HEK293 (cell line): ENCODE results near the gene HID1.

ENCODE experiments used
- BCL11A ChIP-seq: fragments of 450-650 bp; formaldehyde crosslinking; IDR thresholded peaks from 2 replicates; pipeline ENCODE4 v1.5.1; 2016; ENCODE audit warnings: low read depth, missing biosample characterization, missing genetic modification characterization
- GLI4 ChIP-seq: fragments of 450-650 bp; formaldehyde crosslinking; IDR thresholded peaks from 2 replicates; pipeline ENCODE4 v1.5.1; 2016; ENCODE audit warnings: missing biosample characterization, missing genetic modification characterization
- KLF16 ChIP-seq: fragments of 450-650 bp; formaldehyde crosslinking; IDR thresholded peaks from 2 replicates; pipeline ENCODE4 v1.5.1; 2017; ENCODE audit warnings: missing biosample characterization, missing genetic modification characterization
- KLF9 ChIP-seq: fragments of 450-650 bp; formaldehyde crosslinking; IDR thresholded peaks from 2 replicates; pipeline ENCODE4 v1.5.1; 2016; ENCODE audit warnings: missing biosample characterization, missing genetic modification characterization, low read depth
- REPIN1 ChIP-seq: fragments of 450-650 bp; formaldehyde crosslinking; IDR thresholded peaks from 2 replicates; pipeline ENCODE4 v1.5.1; 2017; ENCODE audit warnings: missing biosample characterization, missing genetic modification characterization, low read depth
- ZNF121 ChIP-seq: fragments of 450-650 bp; formaldehyde crosslinking; IDR thresholded peaks from 2 replicates; pipeline ENCODE4 v1.5.1; 2016; ENCODE audit warnings: missing biosample characterization, missing genetic modification characterization
- ZNF157 ChIP-seq: fragments of 450-650 bp; formaldehyde crosslinking; IDR thresholded peaks from 2 replicates; pipeline ENCODE4 v1.5.1; 2016; ENCODE audit warnings: missing biosample characterization, missing genetic modification characterization
- ZNF2 ChIP-seq: fragments of 450-650 bp; formaldehyde crosslinking; IDR thresholded peaks from 2 replicates; pipeline ENCODE4 v1.5.1; 2016; ENCODE audit warnings: missing biosample characterization, missing genetic modification characterization
- ZNF274 ChIP-seq, 2 experiments: fragments of 200-500 bp in 1 of 2; fragments of 450-650 bp in 1 of 2; sonication (Bioruptor generic) in 1 of 2; formaldehyde crosslinking in 1 of 2; IDR thresholded peaks; 2 replicates each; pipeline versions ENCODE4 v1.5.1 to v1.6.1; 2014 to 2016; ENCODE audit warnings: borderline replicate concordance in 1 of 2, inconsistent platforms in 1 of 2, low read length in 1 of 2, missing biosample characterization in 1 of 2, missing genetic modification characterization in 1 of 2
- ZNF366 ChIP-seq: fragments of 450-650 bp; formaldehyde crosslinking; conservative IDR thresholded peaks from 2 replicates; pipeline ENCODE4 v1.5.1; 2016; ENCODE audit warnings: missing biosample characterization, missing genetic modification characterization
- ZNF473 ChIP-seq: fragments of 450-650 bp; formaldehyde crosslinking; IDR thresholded peaks from 2 replicates; pipeline ENCODE4 v1.5.1; 2017; ENCODE audit warnings: missing biosample characterization, missing genetic modification characterization
- ZNF501 ChIP-seq: fragments of 450-650 bp; formaldehyde crosslinking; IDR thresholded peaks from 2 replicates; pipeline ENCODE4 v1.5.1; 2016; ENCODE audit warnings: missing biosample characterization, missing genetic modification characterization
- ZNF521 ChIP-seq: fragments of 450-650 bp; formaldehyde crosslinking; IDR thresholded peaks from 2 replicates; pipeline ENCODE4 v1.5.1; 2017; ENCODE audit warnings: missing biosample characterization, mild to moderate bottlenecking, missing genetic modification characterization
- ZNF555 ChIP-seq: fragments of 450-650 bp; formaldehyde crosslinking; conservative IDR thresholded peaks from 2 replicates; pipeline ENCODE4 v1.5.1; 2017; ENCODE audit warnings: missing biosample characterization, mild to moderate bottlenecking, missing genetic modification characterization, inconsistent platforms
- ZNF560 ChIP-seq: fragments of 450-650 bp; formaldehyde crosslinking; IDR thresholded peaks from 2 replicates; pipeline ENCODE4 v1.5.1; 2017; ENCODE audit warnings: missing biosample characterization, missing genetic modification characterization, borderline replicate concordance
- ZNF629 ChIP-seq: fragments of 450-650 bp; formaldehyde crosslinking; IDR thresholded peaks from 2 replicates; pipeline ENCODE4 v1.5.1; 2017; ENCODE audit warnings: missing biosample characterization, missing genetic modification characterization
- ZNF654 ChIP-seq: fragments of 450-650 bp; formaldehyde crosslinking; IDR thresholded peaks from 2 replicates; pipeline ENCODE4 v1.5.1; 2016; ENCODE audit warnings: low read depth, missing biosample characterization, missing genetic modification characterization
- ZNF707 ChIP-seq: fragments of 450-650 bp; formaldehyde crosslinking; IDR thresholded peaks from 2 replicates; pipeline ENCODE4 v1.5.1; 2016; ENCODE audit warnings: missing biosample characterization, missing genetic modification characterization
- ZNF843 ChIP-seq: fragments of 450-650 bp; formaldehyde crosslinking; IDR thresholded peaks from 2 replicates; pipeline ENCODE4 v1.5.1; 2016; ENCODE audit warnings: missing biosample characterization, missing genetic modification characterization
- TF ChIP-seq, protein P1 (sequence below): fragments of 450-650 bp; formaldehyde crosslinking; optimal IDR thresholded peaks from 2 replicates; pipeline ENCODE3; 2016; ENCODE audit warnings: missing biosample characterization, mild to moderate bottlenecking, missing genetic modification characterization
- TF ChIP-seq, protein P2 (sequence below): fragments of 450-650 bp; IDR thresholded peaks from 2 replicates; pipeline ENCODE4 v1.5.1; 2018; ENCODE audit warnings: missing biosample characterization, missing genetic modification characterization
- TF ChIP-seq, protein P3 (sequence below): fragments of 450-650 bp; formaldehyde crosslinking; IDR thresholded peaks from 2 replicates; pipeline ENCODE4 v1.5.1; 2017; ENCODE audit warnings: missing biosample characterization, missing genetic modification characterization
- TF ChIP-seq, protein P4 (sequence below): fragments of 450-650 bp; formaldehyde crosslinking; IDR thresholded peaks from 2 replicates; pipeline ENCODE4 v1.5.1; 2016; ENCODE audit warnings: missing biosample characterization, missing genetic modification characterization
- TF ChIP-seq, protein P5 (sequence below): fragments of 450-650 bp; formaldehyde crosslinking; IDR thresholded peaks from 2 replicates; pipeline ENCODE4 v1.5.1; 2017; ENCODE audit warnings: missing biosample characterization, missing genetic modification characterization
- TF ChIP-seq, protein P6 (sequence below): fragments of 450-650 bp; formaldehyde crosslinking; IDR thresholded peaks from 2 replicates; pipeline ENCODE4 v1.5.0; 2017; ENCODE audit warnings: missing biosample characterization, missing genetic modification characterization, borderline replicate concordance
- TF ChIP-seq, protein P7 (sequence below): fragments of 450-650 bp; formaldehyde crosslinking; IDR thresholded peaks from 2 replicates; pipeline ENCODE4 v1.5.1; 2016; ENCODE audit warnings: missing biosample characterization, missing genetic modification characterization

Gene HID1

DNA sequence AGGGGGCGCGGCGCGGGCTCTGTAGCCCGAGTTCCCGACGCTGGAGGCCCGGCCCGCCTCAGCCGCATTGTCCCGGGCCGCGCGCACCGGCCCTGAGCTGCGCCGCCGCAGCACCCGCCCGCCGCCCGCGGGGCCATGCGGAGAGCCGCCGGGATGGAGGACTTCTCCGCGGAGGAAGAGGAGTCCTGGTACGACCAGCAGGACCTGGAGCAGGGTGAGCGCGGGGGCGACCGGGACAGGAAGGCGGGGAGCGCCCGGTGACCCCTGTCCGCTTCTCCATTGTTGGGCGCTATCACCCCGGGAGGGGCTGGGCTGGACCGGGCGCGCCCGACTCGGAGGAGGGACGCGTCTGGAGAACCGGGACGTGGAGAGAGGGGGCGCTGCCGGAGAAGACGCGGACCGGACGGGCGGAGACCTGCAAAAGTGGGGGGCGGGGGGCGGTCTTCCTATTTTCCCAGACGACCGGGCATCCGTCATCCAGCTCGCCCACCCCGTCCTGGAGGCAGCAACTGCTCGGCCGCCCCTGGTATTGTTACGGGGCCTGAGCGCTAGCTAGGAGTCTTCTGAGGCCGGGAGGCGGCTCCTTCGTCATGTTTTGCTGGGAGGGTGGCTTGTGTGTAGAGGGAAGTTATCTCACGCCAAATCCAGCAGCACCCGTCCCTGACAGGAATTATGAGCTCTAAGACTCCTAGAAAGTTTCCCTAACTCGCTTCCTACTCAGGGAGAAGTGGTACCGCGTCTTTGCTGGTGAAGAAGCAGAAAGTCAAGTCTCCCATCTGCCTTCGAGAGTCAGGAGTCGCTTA lies 15.6 kb upstream of the HID1 start (continued):
- TF ChIP-seq ZNF366 (tag by site-specific recombination) (no peak), ZNF555 (tag by site-specific recombination) (no peak), GLI4 (no peak), ZNF121 (tag by site-specific recombination) (no peak), KLF9 (tag by site-specific recombination) (peak; percentile 64), ZNF274 (IDR thresholded peaks at IDR 0.05; ENCODE audit: low read length) (no peak), ZNF274 (tag by site-specific recombination; IDR thresholded peaks at IDR 0.05; ENCODE audit: borderline replicate concordance) (no peak), REPIN1 (tag by site-specific recombination) (no peak), BCL11A (tag by site-specific recombination) (peak; percentile 75; the same call in 1 of the 2 replicates), ZNF521 (tag by site-specific recombination) (no peak), ZNF629 (no peak; the same call in 1 of the 2 replicates), ZNF473 (tag by site-specific recombination) (no peak), ZNF843 (tag by site-specific recombination) (no peak), ZNF2 (0 out of 2 replicates have a peak, but pooled peaks have one; percentile 16), ZNF707 (tag by site-specific recombination) (no peak), ZNF654 (tag by site-specific recombination) (no peak), ZNF501 (peak; percentile 52; the same call in 1 of the 2 replicates), KLF16 (tag by site-specific recombination) (0 out of 2 replicates have a peak, but pooled peaks have one; percentile 33), ZNF157 (tag by site-specific recombination) (no peak), ZNF560 (tag by site-specific recombination) (no peak)
- TF ChIP-seq, protein P1, sequence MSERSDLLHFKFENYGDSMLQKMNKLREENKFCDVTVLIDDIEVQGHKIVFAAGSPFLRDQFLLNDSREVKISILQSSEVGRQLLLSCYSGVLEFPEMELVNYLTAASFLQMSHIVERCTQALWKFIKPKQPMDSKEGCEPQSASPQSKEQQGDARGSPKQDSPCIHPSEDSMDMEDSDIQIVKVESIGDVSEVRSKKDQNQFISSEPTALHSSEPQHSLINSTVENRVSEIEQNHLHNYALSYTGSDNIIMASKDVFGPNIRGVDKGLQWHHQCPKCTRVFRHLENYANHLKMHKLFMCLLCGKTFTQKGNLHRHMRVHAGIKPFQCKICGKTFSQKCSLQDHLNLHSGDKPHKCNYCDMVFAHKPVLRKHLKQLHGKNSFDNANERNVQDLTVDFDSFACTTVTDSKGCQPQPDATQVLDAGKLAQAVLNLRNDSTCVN (tag by site-specific recombination) = peak; percentile 89
- TF ChIP-seq, protein P2, sequence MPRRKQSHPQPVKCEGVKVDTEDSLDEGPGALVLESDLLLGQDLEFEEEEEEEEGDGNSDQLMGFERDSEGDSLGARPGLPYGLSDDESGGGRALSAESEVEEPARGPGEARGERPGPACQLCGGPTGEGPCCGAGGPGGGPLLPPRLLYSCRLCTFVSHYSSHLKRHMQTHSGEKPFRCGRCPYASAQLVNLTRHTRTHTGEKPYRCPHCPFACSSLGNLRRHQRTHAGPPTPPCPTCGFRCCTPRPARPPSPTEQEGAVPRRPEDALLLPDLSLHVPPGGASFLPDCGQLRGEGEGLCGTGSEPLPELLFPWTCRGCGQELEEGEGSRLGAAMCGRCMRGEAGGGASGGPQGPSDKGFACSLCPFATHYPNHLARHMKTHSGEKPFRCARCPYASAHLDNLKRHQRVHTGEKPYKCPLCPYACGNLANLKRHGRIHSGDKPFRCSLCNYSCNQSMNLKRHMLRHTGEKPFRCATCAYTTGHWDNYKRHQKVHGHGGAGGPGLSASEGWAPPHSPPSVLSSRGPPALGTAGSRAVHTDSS (tag by site-specific recombination) = peak; percentile 54; the same call in 1 of the 2 replicates
- TF ChIP-seq, protein P3, sequence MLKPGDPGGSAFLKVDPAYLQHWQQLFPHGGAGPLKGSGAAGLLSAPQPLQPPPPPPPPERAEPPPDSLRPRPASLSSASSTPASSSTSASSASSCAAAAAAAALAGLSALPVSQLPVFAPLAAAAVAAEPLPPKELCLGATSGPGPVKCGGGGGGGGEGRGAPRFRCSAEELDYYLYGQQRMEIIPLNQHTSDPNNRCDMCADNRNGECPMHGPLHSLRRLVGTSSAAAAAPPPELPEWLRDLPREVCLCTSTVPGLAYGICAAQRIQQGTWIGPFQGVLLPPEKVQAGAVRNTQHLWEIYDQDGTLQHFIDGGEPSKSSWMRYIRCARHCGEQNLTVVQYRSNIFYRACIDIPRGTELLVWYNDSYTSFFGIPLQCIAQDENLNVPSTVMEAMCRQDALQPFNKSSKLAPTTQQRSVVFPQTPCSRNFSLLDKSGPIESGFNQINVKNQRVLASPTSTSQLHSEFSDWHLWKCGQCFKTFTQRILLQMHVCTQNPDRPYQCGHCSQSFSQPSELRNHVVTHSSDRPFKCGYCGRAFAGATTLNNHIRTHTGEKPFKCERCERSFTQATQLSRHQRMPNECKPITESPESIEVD = no peak
- TF ChIP-seq, protein P4, sequence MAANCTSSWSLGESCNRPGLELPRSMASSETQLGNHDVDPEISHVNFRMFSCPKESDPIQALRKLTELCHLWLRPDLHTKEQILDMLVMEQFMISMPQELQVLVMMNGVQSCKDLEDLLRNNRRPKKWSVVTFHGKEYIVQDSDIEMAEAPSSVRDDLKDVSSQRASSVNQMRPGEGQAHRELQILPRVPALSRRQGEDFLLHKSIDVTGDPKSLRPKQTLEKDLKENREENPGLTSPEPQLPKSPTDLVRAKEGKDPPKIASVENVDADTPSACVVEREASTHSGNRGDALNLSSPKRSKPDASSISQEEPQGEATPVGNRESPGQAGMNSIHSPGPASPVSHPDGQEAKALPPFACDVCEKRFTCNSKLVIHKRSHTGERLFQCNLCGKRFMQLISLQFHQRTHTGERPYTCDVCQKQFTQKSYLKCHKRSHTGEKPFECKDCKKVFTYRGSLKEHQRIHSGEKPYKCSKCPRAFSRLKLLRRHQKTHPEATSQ (tag by site-specific recombination) = no peak
- TF ChIP-seq, protein P5, sequence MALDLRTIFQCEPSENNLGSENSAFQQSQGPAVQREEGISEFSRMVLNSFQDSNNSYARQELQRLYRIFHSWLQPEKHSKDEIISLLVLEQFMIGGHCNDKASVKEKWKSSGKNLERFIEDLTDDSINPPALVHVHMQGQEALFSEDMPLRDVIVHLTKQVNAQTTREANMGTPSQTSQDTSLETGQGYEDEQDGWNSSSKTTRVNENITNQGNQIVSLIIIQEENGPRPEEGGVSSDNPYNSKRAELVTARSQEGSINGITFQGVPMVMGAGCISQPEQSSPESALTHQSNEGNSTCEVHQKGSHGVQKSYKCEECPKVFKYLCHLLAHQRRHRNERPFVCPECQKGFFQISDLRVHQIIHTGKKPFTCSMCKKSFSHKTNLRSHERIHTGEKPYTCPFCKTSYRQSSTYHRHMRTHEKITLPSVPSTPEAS (tag by site-specific recombination) = no peak
- TF ChIP-seq, protein P6, sequence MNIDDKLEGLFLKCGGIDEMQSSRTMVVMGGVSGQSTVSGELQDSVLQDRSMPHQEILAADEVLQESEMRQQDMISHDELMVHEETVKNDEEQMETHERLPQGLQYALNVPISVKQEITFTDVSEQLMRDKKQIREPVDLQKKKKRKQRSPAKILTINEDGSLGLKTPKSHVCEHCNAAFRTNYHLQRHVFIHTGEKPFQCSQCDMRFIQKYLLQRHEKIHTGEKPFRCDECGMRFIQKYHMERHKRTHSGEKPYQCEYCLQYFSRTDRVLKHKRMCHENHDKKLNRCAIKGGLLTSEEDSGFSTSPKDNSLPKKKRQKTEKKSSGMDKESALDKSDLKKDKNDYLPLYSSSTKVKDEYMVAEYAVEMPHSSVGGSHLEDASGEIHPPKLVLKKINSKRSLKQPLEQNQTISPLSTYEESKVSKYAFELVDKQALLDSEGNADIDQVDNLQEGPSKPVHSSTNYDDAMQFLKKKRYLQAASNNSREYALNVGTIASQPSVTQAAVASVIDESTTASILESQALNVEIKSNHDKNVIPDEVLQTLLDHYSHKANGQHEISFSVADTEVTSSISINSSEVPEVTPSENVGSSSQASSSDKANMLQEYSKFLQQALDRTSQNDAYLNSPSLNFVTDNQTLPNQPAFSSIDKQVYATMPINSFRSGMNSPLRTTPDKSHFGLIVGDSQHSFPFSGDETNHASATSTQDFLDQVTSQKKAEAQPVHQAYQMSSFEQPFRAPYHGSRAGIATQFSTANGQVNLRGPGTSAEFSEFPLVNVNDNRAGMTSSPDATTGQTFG (tag by site-specific recombination) = no peak
- TF ChIP-seq, protein P7, sequence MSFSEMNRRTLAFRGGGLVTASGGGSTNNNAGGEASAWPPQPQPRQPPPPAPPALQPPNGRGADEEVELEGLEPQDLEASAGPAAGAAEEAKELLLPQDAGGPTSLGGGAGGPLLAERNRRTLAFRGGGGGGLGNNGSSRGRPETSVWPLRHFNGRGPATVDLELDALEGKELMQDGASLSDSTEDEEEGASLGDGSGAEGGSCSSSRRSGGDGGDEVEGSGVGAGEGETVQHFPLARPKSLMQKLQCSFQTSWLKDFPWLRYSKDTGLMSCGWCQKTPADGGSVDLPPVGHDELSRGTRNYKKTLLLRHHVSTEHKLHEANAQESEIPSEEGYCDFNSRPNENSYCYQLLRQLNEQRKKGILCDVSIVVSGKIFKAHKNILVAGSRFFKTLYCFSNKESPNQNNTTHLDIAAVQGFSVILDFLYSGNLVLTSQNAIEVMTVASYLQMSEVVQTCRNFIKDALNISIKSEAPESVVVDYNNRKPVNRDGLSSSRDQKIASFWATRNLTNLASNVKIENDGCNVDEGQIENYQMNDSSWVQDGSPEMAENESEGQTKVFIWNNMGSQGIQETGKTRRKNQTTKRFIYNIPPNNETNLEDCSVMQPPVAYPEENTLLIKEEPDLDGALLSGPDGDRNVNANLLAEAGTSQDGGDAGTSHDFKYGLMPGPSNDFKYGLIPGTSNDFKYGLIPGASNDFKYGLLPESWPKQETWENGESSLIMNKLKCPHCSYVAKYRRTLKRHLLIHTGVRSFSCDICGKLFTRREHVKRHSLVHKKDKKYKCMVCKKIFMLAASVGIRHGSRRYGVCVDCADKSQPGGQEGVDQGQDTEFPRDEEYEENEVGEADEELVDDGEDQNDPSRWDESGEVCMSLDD (tag by site-specific recombination) = peak; percentile 87
